ENCODE measurements around the gene ADPGK.
A peak's percentile ranks its signal among the peaks of the same experiment; 100 is the strongest.
"Not testable (repeated sequence)": the region's sequence is repeated elsewhere in the genome, so short reads cannot be mapped to it uniquely, and the experiment has no call there.

Gene ADPGK

DNA sequence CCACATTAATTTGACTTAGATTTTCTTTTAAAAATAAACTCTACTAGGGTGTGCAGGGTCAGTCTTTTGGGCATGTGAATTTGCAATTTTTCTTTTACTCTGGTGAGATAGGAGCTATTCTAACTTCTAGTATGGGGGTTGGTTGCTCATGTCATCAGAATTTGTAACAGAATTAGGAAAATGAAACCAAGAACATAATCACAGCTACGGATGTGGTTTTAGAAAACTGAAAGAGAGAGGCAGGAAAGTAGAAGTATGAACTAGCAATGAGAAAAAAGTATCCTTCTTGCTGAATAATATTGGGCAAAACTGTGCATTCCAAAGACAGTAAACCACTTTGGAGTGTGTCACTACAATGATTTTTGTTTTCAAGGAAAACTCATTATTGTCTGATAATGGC, 43.3 kb downstream of the ADPGK start:
- no peak for DNase-seq (ENCODE audit: low spot score)

DNA sequence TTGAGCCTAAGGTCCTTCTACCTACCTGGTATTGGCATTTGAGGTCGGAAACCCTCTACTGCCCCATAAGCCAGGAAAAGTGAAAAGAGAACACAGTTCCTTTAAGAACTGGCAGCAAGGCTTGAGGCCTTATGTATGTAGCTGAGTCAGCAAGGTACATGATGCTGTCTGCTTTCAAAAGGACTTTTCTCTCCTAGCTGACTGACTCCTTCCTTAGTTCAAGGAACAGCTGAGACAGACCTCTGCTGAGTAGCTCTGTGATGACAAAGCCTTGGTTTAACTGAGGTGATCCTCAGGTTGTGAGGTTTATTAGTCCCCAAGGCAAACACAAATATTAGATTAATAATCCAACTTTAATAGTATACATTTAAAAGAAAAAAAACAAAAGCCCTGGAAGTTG, 45.8 kb downstream of the ADPGK start:
- DNase-seq (ENCODE audit: low spot score): no peak

DNA sequence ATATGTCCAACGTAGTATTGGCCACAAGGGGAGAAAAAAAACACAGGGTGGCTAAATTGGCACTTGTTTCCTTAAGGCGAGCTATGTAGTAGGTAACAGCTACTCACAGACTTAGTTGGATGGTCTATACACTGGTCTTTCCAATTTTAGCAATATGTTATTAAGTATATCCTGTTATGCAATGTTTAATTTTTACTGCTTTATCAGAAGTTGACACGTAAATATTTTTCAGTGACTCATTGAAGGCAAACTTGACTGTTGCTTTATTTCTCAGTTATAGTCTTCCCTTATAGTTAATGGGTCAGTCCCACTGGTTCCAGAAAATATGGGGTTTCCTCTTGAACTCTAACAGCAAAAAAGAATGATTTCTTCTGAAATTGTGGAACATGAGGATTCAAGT, 46.5 kb downstream of the ADPGK start:
- DNase-seq (ENCODE audit: low spot score): no peak

DNA sequence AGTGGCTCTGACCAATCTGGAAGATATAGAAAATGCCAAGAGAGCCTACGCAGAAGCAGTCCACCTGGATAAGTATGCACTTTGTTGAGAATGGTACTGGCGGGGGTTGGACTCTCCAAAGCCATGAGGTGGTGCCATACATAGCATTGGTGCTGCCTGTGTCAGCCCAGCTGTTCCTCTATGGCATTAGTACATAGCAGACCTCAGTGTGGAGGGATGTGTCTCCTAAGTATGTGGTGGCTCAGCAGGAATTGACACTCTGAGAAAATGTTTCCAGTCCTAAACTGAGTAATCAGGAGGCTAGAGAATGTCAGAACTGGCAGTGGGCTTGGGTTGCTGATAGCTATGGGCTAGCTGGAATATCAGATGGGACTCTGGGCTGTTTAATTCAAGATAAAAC, 48.4 kb downstream of the ADPGK start:
- no peak for DNase-seq (ENCODE audit: low spot score)

DNA sequence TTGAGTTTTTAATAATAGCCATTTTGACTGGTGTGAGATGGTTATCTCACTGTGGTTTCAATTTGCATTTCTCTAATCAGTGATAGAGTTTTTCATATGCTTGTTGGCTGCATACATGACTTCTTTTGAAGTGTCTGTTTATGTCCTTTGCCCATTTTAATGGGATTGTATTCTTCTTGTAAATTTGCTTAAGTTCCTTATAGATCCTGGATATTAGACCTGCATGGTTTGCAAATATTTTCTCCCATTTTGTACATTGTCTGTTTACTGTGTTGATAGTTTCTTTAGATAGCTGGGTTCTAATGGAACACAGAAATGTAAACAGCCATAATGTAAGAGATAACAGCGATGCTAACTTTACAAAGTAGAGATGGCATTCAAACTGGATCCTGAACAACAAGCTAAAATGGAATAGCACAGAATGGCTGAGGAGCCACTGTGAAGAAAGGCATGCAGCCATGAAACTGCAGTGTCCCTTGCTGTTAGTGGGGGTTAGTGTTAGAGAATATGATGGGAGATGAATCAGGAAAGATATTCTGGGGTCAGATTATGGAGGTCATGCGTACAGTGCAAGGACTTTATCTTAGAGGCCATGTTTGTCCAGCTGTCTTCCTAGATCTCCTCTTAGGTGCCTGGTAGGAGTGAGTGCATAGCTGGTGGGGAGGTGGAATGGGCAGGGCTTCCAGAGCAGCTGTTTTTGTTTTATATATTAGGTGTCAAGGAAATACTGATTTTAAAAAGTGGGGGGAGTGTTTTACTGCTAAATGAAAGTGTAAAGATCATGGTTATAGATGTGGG, 49.4 kb downstream of the ADPGK start:
- no peak for DNase-seq (ENCODE audit: low spot score)

DNA sequence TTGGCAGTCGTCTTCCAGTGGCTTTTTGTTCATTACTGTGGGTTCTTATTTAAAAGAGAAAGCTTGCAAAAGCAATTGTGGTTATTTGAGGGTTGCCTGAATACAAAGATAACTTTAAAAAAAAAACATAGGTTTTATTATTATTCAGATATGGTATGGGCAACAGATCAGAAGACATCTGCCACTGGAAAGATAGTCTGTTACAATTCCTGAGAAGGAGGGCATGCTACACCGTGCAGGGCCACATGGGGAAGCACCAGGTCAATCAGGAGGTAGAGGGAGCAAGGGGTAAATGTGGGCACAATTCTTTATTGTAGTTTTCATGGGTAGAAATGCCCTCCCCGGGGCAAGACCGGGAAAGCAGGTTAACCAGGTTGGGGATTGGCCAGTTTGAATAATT, 51.0 kb downstream of the ADPGK start:
- no peak for DNase-seq (ENCODE audit: low spot score)

DNA sequence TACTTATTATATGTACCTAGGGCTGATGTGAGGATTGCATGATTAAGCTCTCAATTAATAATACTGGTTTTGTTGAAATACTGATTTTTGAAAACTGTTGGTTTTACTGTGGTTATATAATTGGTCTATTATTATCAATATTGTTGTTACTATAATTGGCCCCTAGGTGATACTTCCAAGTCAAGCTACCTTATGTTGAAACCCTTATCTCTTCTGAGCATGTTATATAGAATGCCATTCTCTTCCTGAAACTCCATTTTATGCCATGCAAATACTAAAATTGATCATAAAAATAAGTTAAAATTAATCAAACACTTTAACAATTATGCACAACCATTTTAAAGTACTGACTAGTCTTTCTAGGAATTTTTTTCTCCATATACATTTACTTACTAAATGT, 51.5 kb downstream of the ADPGK start:
- DNase-seq (ENCODE audit: low spot score): no peak

DNA sequence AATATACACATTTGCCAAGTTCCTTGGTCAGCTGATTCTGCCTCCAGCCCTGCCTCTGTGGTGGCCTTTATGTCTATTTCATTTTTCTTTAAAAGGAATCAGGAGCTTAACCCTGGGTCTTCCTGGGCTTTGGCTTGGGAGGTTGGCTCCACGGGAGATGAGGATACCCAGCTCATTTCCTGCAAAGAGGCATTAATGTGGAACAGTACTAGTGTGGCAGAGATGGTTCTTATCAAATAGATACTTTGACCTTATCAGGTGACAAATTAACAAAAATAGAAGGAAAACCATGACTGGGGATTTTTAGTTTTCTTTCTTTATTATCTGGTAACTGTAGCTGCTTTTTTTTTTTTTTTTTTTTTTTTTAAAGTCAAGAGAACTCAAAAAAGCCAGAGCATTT, 54.7 kb downstream of the ADPGK start:
- DNase-seq (ENCODE audit: low spot score): no peak

DNA sequence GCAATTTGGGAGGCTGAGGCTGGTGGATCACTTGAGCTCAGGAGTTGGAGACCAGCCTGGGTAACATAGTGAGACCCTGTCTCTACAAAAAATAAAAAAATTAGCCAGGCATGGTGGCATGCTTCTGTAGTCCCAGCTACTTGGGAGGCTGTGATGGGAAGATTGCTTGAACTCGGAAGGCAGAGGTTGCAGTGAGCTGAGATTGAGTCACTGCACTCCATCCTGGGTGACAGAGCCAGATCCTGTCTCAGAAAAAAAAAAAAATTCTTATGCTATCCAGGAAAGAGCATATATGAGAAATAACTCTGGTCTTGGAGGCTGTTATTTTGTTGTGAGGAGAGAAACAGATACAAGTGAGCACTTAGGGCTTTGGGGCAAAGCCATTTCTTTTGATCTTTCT, 55.3 kb downstream of the ADPGK start:
- not testable (repeated sequence) for DNase-seq (ENCODE audit: low spot score)

DNA sequence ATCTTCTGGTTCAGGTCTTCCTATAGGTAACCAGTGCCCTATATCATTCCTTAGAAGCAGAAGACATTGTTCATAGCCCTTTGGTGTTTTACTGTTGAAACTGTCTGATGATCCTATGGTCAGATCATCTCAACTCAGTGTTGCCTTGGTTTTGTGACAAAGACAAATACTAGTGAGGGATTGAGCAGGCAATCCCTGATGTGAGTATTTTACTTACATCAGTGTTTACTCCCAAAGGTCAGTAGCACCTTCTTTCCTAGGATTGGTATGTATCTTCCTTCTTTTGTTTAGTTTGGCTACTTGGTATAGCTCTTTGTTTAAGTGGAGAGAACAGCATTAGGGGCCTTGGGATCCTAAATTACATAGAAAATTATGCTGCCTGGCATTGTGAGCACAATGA, 56.4 kb downstream of the ADPGK start:
- no peak for DNase-seq (ENCODE audit: low spot score)

DNA sequence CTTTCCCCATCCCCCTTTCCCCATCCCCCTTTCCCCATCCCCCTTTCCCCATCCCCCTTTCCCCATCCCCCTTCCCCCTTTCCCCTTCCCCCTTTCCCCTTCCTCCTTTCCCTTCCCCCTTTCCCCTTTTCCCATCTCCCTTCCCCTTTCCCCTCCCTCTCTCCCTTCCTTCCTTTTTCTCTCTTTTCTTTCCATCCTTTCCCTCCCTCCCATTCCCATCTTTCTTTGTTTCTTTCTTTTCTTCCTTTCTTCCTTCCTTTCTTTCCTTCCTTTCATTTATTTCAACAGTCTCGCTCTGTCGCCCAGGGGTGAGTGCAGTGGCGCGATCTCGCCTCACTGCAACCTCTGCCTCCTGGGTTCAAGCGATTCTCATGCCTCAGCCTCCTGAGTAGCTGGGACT, 57.7 kb downstream of the ADPGK start:
- DNase-seq (ENCODE audit: low spot score): not testable (repeated sequence)

DNA sequence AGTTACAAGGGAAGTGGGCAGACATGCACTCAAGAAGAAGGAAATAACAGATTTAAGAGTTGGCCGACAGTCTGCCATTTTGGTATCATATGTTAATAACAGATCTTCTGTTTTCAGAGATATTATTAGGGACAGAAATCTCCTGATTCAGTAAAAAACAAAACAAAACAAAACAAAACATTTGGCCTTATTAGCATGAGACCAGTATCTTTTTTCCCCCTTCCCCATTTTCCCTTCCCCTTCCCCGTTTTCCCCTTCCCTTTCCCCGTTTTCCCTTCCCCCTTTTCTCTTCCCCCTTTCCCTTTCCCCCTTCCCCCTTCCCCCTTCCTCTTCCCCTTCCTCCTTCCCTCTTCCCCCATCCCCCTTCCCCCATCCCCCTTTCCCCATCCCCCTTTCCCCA, 58.1 kb downstream of the ADPGK start:
- no peak for DNase-seq (ENCODE audit: low spot score)

DNA sequence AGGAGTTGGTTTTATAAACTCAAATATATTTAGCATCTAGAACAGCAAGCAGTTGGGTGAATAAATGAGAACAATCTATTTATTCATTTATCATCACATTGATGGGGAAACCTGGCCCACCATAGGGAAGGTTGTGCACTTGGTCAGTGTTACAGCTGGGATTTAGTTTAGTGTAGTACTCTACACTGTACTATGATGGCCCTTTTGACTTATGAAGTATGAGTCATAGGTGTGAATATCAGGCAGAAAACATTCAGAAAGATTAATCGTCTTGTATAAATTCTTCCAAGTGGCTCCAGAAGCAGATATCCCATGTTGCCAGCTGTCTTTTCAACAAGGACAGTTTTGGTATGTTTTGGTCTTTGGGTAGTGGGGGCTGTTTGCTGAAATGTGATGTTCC, 59.5 kb downstream of the ADPGK start:
- DNase-seq (ENCODE audit: low spot score): no peak

DNA sequence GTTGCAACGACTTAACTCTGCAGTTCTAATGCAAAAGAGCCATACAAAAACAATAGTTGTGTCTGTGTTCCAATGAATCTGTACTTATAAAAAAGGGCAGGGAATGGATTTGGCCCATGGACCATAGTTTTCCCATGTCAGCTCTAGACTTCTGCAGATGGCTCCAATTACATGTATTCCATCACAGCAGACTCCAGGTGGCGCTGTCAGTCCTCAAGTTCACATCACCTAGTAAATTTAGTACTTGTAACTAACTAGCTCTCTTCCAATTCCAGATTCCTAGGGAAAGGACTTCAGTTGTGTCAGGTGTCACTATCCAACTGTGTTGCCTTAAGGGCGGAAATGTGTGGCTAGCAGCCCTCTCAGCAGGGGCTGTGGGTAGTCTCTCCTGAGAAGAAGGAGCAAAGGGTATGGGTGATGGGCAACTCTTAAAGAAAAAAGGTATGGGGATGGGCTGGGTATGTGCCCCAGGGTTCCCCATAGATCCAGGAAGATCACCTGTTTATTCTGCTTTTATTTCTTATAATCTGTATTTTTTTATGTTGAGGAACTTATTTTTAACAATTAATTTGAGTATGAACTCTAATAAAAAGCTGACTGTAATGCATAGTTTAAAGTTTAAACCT, 61.4 kb downstream of the ADPGK start:
- DNase-seq (ENCODE audit: low spot score): peak; percentile 38

DNA sequence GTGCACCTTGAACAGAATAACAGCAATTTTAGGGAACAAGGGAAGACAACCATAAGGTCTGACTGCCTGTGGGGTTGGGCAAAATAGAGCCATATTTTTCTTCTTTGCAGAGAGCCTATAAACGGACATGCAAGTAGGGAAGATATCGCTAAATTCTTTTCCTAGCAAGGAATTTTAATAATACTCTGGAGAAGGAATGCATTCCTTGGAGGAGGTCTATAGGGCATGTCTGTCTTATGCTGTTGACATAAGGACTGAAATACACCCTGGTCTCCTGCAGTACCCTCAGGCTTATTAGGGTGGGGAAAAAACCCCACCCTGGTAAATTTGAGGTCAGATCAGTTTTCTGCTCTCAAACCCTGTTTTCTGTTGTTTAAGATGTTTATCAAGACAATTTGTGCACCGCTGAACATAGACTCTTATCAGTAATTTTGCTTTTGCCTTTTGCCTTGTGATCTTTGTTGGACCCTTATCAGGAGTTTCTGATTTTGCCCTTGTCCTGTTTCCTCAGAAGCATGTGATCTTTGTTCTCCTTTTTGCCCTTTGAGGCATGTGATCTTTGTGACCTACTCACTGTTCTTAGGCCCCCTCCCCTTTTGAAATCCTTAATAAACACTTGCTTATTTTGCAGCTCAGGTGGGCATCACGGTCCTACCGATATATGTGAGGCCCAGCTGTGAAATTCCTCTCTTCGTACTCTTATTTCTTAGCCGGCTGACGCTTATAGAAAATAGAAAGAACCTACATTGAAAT, 74.8 kb downstream of the ADPGK start:
- not testable (repeated sequence) for DNase-seq (ENCODE audit: low spot score)

DNA sequence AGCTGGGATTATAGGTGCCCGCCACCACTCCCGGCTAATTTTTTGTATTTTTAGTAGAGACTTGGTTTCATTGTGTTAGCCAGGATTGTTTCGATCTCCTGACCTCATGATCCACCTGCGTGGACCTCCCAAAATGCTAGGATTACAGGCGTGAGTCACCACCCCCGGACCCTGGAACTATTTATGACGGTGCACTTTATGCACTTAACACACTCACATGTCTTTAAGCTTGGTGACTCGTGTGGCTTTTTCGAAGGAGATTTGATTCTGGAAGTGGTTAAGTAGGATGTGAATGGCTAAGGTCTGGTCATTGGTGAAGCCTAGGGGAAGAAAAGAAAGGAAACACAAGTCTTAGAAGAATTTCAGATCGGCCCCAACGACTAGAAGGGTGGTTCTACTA, 77.3 kb downstream of the ADPGK start:
- no peak for DNase-seq (ENCODE audit: low spot score)

Data from kidney capillary endothelial cell (primary cell).